Thoracic aorta (tissue), 2 donors: ENCODE data around the gene DCDC2B. TPM values are rescaled to one million over a fixed set of nuclear protein-coding genes. Genes with fewer than 3 reads are reported as not detected.
A peak's percentile ranks its signal among the peaks of the same experiment; 100 is the strongest.

Experiments
- ATAC-seq: fragments of 150-250 bp; one replicate; pipeline ENCODE4 v1.8.0; 2017; ENCODE audit warnings: low read depth; ENCODE audit not compliant: insufficient number of reproducible peaks, low FRiP score
- DNase-seq: peaks from one replicate; pipeline ENCODE4 v3.0.0-alpha.2; 2020; ENCODE audit warnings: low spot score
- H3K27ac ChIP-seq, 2 donors: fragments of 200-600 bp; sonication (generic); 1 replicate in 1 of 2; 2 replicates in 1 of 2; pipeline ENCODE4 v1.5.1; 2016; ENCODE audit warnings: mild to moderate bottlenecking in 2 of 2, moderate library complexity in 2 of 2
- H3K27me3 ChIP-seq: fragments of 200-600 bp; sonication (generic); replicated peaks from 2 replicates; pipeline ENCODE4 v1.6.0; 2016; ENCODE audit warnings: mild to moderate bottlenecking; ENCODE audit not compliant: insufficient read depth
- H3K36me3 ChIP-seq: fragments of 200-600 bp; sonication (generic); one replicate; pipeline ENCODE4 v1.5.1; 2016
- H3K4me1 ChIP-seq, 2 donors: fragments of 200-600 bp; sonication (generic); 1 replicate in 1 of 2; 2 replicates in 1 of 2; pipeline versions ENCODE4 v1.5.1 to v1.6.0; 2016; ENCODE audit warnings: low read depth in 2 of 2, mild to moderate bottlenecking in 1 of 2; ENCODE audit not compliant: control insufficient read depth in 1 of 2
- H3K4me3 ChIP-seq: fragments of 200-600 bp; sonication (generic); 2 replicates; pipeline ENCODE4 v1.5.1; 2016; ENCODE audit warnings: mild to moderate bottlenecking
- H3K9me3 ChIP-seq: fragments of 200-600 bp; sonication (generic); 2 replicates; pipeline ENCODE4 v1.5.1; 2016
- CTCF ChIP-seq: fragments of 200-600 bp; sonication (generic); IDR thresholded peaks from one replicate; pipeline ENCODE4 v1.5.1; 2019; ENCODE audit warnings: antibody characterized with exemption
- total RNA-seq, 2 donors: library from RNA; depleted of rRNA; stranded (reverse); fragments of >200 nt; gene quantifications; one replicate each; pipeline versions ENCODE4 v1.1.0 to v1.2.3, GENCODE V29; 2016

Gene DCDC2B
- total RNA-seq, 2 donors from 2014 or later: not detected

- H3K4me1 ChIP-seq: peaks cover 20 to 55% of the 10 kb centered on the region in 2 donors
- DNase-seq (no peak), ATAC-seq (no peak)
- peak overlapping the region; percentile 82 for H3K4me3 ChIP-seq
- H3K36me3 ChIP-seq: peaks cover 11% of the 10 kb centered on the region
- H3K9me3 ChIP-seq: no peaks in the 10 kb centered on the region
- H3K27ac ChIP-seq: peak overlapping the region in 1 of 2 donors; percentile 92
- no peak for TF ChIP-seq CTCF
- no peaks in the 10 kb centered on the region for H3K27me3 ChIP-seq
Measured at GRCh38 chr1:32181065-32181464, 27.8 kb upstream of the DCDC2B start.

GRCh38 chr1:32181563-32181962 lies 27.3 kb upstream of the DCDC2B start:
- peaks cover 11% of the 10 kb centered on the region for H3K36me3 ChIP-seq
- ATAC-seq (no peak), DNase-seq (no peak)
- H3K4me1 ChIP-seq: peaks cover 20 to 55% of the 10 kb centered on the region in 2 donors
- peak overlapping the region; percentile 82 for H3K4me3 ChIP-seq
- no peaks in the 10 kb centered on the region for H3K27me3 ChIP-seq
- H3K9me3 ChIP-seq: no peaks in the 10 kb centered on the region
- H3K27ac ChIP-seq: no peak overlapping the region
- TF ChIP-seq CTCF: no peak

- Histone ChIP-seq H3K4me1 (peaks cover 20 to 55% of the 10 kb centered on the region in 2 donors), H3K27me3 (no peaks in the 10 kb centered on the region), H3K4me3 (peak overlapping the region; percentile 82), H3K27ac (no peak overlapping the region), H3K9me3 (no peaks in the 10 kb centered on the region), H3K36me3 (peaks cover 15% of the 10 kb centered on the region)
- ATAC-seq (no peak), DNase-seq (no peak)
- TF ChIP-seq CTCF: no peak
Measured at GRCh38 chr1:32182060-32182459, 26.8 kb upstream of the DCDC2B start.

- H3K27ac ChIP-seq: no peak overlapping the region
- DNase-seq: no peak
- peaks cover 41% of the 10 kb centered on the region for H3K36me3 ChIP-seq
- no peaks in the 10 kb centered on the region for H3K27me3 ChIP-seq
- TF ChIP-seq CTCF: no peak
- no peak overlapping the region for H3K4me3 ChIP-seq
- peaks cover 20 to 46% of the 10 kb centered on the region in 2 donors for H3K4me1 ChIP-seq
- ATAC-seq: no peak
- no peaks in the 10 kb centered on the region for H3K9me3 ChIP-seq
Measured at GRCh38 chr1:32184650-32185049, 24.2 kb upstream of the DCDC2B start.

- peaks cover 15 to 39% of the 10 kb centered on the region in 2 donors for H3K4me1 ChIP-seq
- H3K27ac ChIP-seq: no peak overlapping the region
- ATAC-seq: no peak
- no peaks in the 10 kb centered on the region for H3K9me3 ChIP-seq
- H3K36me3 ChIP-seq: peaks cover 56% of the 10 kb centered on the region
- no peak for DNase-seq
- no peaks in the 10 kb centered on the region for H3K27me3 ChIP-seq
- H3K4me3 ChIP-seq: no peak overlapping the region
- TF ChIP-seq CTCF: no peak
Measured at GRCh38 chr1:32186077-32186476, 22.8 kb upstream of the DCDC2B start.
